ENCODE results near the gene WTIP.

WTIP gene

DNA sequence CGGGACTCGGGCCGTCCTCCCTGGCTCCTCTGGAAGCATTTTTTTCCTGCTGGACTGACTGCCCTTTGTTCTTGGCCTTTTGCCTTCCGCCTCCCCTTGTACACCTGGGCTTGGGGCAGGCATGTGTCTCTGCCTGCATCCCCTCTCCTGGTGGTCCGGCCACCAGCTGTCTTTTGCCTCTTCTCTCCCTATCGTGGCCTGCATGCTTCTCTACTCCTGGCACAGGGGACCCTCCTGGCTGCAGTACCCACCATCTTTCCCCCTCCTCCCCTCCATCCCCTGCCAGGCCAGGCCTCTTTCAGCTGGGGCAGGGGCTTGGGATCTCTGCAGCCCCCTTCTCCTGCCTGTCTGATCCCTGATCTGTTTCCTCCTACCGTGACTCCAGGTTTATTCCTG, 12.1 kb downstream of the WTIP start:
- no peak overlapping the region for H3K27ac ChIP-seq
- TF ChIP-seq, protein P1, sequence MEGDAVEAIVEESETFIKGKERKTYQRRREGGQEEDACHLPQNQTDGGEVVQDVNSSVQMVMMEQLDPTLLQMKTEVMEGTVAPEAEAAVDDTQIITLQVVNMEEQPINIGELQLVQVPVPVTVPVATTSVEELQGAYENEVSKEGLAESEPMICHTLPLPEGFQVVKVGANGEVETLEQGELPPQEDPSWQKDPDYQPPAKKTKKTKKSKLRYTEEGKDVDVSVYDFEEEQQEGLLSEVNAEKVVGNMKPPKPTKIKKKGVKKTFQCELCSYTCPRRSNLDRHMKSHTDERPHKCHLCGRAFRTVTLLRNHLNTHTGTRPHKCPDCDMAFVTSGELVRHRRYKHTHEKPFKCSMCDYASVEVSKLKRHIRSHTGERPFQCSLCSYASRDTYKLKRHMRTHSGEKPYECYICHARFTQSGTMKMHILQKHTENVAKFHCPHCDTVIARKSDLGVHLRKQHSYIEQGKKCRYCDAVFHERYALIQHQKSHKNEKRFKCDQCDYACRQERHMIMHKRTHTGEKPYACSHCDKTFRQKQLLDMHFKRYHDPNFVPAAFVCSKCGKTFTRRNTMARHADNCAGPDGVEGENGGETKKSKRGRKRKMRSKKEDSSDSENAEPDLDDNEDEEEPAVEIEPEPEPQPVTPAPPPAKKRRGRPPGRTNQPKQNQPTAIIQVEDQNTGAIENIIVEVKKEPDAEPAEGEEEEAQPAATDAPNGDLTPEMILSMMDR (conservative IDR thresholded peaks at IDR 0.05), result no peak

DNA sequence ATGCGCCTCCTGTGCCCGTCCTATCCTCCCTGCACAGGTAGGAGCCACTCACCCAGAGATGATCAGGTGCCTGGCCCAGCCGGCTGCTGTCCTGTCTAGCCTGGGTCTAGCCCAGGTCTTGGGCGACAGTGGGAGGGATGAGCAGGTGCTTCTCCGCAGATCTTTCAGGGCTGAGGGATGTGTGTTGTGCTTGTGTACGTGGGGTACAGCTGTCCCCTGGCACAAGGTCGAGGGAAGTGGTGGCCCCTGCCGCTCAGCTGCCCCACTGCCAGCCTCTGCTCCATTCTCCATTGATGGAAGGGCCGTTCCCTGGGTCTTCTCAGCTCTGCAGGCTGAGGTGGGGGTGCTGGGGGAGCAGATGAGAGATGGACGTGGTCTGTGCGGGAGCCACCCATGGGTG, 13.0 kb downstream of the WTIP start:
- TF ChIP-seq, protein P1 (conservative IDR thresholded peaks at IDR 0.05), result no peak
- H3K27ac ChIP-seq, result no peak overlapping the region

DNA sequence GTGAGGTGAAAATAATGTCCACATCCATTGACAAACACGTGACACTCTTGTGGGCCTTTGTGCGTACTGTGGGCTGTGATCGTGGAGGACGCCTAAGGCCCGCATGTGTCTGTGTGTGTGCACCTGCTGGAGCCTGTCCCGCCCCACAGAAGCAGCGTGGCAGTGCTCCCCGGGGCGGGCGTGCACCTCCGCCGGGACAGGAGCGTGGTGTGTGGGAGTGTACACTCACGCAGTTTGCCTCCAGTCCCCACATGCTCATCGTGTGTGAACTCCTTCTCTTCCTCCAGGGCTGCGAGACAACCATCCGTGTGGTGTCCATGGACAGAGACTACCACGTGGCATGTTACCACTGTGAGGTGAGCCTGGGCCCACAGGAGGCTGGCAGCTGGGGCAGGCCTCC, 13.9 kb downstream of the WTIP start:
- TF ChIP-seq, protein P1 (conservative IDR thresholded peaks at IDR 0.05), result no peak
- H3K27ac ChIP-seq, result no peak overlapping the region

DNA sequence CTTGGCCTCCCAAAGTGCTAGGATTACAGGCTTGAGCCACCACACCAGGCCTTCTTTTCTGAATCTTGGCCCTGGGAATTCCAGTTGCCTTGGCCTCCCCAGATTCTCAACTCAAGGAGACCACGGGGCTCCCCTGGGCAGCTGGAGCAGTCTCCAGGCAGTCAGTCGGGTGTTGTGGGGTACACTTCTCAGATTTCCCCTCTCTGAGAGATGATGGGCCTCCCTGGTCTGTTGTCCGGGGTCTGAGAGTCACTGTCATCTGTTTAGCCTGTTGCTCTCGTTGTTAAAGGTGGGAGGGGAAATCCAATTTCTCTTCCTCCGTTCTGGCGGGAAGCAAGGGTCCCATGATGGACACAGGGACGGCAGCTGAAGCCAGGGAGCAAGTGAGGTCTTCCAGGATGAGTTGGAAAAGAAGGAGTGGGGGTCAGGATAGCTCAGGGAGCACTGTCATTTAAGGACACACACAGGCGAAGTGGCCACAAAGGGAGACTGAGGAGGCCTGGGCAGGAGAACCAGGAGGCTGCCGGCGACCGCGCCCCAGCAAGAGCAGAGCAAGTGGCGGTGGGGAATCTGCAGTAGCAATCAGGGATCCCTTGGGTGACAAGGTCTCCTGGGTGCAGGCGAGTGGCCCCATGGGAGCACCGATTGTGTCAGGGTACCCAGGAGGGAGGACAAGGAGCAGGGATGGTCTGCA, 15.7 kb downstream of the WTIP start:
- TF ChIP-seq, protein P1 (conservative IDR thresholded peaks at IDR 0.05), result no peak
- no peak overlapping the region for H3K27ac ChIP-seq

DNA sequence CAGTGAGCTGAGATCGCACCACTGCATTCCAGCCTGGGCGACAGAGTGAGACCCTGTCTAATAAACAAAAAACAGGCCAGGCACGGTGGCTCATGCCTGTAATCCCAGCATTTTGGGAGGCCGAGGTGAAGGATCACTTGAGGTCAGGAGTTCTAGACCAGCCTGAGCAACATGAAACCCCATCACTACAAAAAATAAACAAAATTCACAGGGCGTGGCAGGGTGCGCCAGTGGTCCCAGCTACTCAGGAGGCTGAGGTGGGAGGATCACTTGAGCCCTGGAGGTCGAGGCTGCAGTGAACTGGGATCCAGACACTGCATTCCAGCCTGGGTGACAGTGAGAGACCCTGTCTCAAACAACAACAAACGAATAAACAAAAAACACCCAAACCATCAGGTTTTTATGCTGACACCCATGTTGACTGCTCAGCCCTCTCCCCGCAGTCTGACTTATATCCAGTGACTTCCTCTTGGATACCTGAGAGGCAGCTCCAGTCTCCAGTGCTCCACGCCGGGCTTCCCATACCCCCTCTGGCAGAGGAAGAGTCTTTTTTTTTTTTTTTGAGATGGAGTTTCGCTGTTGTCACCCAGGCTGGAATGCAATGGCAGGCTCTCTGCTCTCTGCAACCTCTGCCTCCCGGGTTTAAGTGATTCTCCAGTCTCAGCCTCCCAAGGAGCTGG, 17.7 kb downstream of the WTIP start:
- TF ChIP-seq, protein P1 (conservative IDR thresholded peaks at IDR 0.05), result no peak
- H3K27ac ChIP-seq, result no peak overlapping the region

DNA sequence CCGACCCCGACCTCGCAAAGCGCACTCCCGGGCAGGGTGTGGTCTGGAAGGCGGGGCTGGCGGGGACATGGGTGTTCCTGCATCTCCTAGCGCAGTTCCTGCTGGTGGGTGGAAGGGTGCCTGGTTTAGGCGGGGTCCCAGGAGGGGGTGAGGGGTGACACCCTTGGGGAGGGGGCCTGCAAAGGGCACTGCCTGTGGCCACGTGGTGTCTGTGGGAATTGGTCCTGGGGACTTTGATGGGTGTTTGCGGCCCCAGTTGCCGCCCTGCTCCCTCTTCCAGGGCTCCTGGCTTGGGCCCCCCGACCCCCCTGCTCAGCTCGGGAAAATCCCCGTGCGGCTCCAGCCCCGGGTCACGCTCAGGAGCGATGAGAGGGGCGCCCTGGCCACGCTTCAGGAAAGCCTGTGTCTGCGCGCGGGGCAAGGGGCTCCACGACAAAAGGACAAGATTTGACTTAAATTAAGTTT, 19.1 kb downstream of the WTIP start:
- H3K27ac ChIP-seq, result no peak overlapping the region
- TF ChIP-seq, protein P1 (conservative IDR thresholded peaks at IDR 0.05), result no peak

DNA sequence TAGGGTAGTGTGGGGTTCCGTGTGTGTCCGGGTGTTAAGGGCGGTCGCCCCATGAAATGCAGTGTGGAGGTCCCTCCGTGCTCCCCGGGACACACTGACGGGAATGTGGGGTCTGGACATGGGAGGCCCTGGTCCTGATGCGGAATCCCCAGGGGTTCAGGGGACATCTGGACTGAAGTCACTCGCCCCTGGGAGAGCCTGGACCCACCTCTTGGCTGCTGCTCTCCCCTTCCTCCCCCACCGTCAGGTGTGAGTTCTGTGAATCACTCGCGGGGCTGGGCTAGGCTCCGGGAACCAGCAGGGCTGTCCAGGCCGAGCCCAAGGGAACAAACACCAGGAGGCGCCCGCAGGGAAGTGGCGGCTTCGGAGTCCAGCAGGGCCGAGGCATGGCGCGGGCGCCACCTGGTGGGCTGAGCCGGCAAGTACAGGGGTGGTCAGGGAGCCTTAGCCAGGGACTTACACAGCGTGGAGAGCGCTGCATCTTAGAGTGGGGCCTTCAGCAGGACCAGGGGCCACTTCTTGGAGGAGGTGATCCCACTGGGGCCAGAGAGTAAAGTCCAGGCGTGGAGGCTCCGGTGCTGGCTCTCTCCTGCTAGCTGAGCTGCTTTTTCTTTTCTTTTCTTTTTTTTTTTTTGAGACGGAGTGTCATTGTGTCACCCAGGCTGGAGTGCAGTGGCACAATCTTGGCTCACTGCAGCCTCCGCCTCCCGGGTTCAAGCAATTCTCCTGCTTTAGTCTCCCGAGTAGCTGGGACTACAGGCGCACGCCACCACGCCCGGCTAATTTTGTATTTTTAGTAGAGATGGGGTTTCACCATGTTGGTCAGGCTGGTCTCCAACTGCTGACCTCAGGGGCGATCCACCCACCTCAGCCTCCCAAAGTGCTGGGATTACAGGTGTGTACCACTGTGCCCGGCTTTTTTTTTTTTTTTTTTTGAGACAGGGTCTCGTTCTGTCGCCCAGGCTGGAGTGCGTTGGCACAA, 20.1 kb downstream of the WTIP start:
- peak overlapping the region; percentile 24; the same call in 1 of the 2 replicates for H3K27ac ChIP-seq
- TF ChIP-seq, protein P1 (conservative IDR thresholded peaks at IDR 0.05), result peak; percentile 100
